Measurements from ENCODE around the gene VANGL1.

GRCh38 chr1:115647047-115647446, 5.3 kb downstream of the VANGL1 start:
- TF ChIP-seq CTCF (IDR thresholded peaks at IDR 0.05) = no peak
- TF ChIP-seq POLR2AphosphoS5 (IDR thresholded peaks at IDR 0.05) = no peak
- TF ChIP-seq POLR2A (IDR thresholded peaks at IDR 0.05) = no peak

Data from prostate gland (tissue), 2 donors.